ENCODE measurements around the gene LRRC42. TPM values are rescaled to one million over a fixed set of nuclear protein-coding genes. Genes with fewer than 3 reads are reported as not detected.

LRRC42 gene
- total and polyA plus RNA-seq, 10 of the 15 experiments (the other 5 are each of a cell fraction or from before 2014, with no cell fraction given): 11.0 to 34.4 (median 23.0) TPM

DNA sequence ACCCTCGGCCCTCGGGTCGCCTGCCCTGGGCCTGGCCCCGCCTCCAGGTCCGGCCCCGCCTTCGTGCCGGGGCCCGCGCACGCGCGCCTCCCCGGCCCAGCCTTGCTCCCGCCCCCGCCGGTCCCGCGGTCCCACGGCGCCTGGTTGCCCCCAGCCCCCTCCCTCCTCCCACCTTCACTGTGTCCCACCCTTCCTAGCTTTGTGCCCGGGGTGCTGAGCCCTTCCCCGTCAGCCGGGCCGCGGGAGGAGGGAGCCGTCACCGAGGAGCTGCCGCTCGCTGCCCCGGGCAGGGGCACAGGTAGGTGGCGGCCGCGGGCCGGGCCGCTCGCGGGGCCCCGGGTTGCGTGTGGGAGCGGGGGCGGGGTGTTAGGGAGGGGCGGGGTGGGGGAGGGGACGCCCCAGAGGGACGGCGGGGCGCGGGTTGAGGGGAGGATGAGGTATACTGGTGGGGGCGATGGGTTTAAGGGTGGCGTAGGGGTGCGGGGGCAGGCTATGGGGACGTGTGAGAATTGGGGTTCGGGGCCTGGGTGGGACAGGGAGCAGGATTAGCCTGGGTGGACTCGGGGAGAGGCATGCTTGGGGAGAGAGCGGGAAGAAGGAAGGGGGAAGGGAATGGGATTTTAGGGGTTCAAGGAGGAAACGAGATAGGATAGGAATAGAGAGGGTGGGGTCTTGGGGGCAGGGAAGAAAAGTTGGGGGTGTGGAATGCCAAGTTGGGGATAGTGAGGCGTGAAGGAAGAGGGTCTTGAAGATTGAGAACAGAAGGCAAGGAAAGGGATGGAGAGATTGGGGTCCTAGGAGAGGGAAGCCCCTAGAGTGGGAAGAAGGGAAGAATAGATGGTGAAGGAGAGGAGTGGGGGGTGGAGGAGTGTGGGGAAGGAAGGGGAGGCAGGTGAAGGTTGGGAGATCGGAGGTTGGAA lies at the start of gene LRRC42 (continued):
- TF ChIP-seq, protein P1, sequence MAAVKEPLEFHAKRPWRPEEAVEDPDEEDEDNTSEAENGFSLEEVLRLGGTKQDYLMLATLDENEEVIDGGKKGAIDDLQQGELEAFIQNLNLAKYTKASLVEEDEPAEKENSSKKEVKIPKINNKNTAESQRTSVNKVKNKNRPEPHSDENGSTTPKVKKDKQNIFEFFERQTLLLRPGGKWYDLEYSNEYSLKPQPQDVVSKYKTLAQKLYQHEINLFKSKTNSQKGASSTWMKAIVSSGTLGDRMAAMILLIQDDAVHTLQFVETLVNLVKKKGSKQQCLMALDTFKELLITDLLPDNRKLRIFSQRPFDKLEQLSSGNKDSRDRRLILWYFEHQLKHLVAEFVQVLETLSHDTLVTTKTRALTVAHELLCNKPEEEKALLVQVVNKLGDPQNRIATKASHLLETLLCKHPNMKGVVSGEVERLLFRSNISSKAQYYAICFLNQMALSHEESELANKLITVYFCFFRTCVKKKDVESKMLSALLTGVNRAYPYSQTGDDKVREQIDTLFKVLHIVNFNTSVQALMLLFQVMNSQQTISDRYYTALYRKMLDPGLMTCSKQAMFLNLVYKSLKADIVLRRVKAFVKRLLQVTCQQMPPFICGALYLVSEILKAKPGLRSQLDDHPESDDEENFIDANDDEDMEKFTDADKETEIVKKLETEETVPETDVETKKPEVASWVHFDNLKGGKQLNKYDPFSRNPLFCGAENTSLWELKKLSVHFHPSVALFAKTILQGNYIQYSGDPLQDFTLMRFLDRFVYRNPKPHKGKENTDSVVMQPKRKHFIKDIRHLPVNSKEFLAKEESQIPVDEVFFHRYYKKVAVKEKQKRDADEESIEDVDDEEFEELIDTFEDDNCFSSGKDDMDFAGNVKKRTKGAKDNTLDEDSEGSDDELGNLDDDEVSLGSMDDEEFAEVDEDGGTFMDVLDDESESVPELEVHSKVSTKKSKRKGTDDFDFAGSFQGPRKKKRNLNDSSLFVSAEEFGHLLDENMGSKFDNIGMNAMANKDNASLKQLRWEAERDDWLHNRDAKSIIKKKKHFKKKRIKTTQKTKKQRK (IDR thresholded peaks at IDR 0.05; ENCODE audit: low read depth, low read length): no peak
- TF ChIP-seq LARP7 (IDR thresholded peaks at IDR 0.05) (peak; percentile 65), ZNF622 (IDR thresholded peaks at IDR 0.05) (no peak), ZNF274 (IDR thresholded peaks at IDR 0.05; ENCODE audit: insufficient read depth, insufficient read length) (no peak), POLR2AphosphoS2 (IDR thresholded peaks at IDR 0.05; ENCODE audit: low read depth, low read length) (no peak), POLR2AphosphoS5 (IDR thresholded peaks at IDR 0.05; ENCODE audit: low read length) (no peak), RAD21 (IDR thresholded peaks at IDR 0.05; ENCODE audit: insufficient read depth, low read depth, low read length) (0 out of 2 replicates have a peak, but pooled peaks have one; percentile 10), SUZ12 (IDR thresholded peaks at IDR 0.05; ENCODE audit: unreplicated experiment) (no peak), NFYB (IDR thresholded peaks at IDR 0.05; ENCODE audit: insufficient read depth, low read depth, low read length) (no peak), ZNF384 (IDR thresholded peaks at IDR 0.05; ENCODE audit: borderline replicate concordance, low read depth, low read length) (no peak), HDAC2 (IDR thresholded peaks at IDR 0.05) (no peak), POU2F2 (IDR thresholded peaks at IDR 0.05; ENCODE audit: borderline replicate concordance, low read depth, low read length) (no peak), MYB (IDR thresholded peaks at IDR 0.05; ENCODE audit: borderline replicate concordance, low read depth, low read length) (no peak)
- TF ChIP-seq, protein P2, sequence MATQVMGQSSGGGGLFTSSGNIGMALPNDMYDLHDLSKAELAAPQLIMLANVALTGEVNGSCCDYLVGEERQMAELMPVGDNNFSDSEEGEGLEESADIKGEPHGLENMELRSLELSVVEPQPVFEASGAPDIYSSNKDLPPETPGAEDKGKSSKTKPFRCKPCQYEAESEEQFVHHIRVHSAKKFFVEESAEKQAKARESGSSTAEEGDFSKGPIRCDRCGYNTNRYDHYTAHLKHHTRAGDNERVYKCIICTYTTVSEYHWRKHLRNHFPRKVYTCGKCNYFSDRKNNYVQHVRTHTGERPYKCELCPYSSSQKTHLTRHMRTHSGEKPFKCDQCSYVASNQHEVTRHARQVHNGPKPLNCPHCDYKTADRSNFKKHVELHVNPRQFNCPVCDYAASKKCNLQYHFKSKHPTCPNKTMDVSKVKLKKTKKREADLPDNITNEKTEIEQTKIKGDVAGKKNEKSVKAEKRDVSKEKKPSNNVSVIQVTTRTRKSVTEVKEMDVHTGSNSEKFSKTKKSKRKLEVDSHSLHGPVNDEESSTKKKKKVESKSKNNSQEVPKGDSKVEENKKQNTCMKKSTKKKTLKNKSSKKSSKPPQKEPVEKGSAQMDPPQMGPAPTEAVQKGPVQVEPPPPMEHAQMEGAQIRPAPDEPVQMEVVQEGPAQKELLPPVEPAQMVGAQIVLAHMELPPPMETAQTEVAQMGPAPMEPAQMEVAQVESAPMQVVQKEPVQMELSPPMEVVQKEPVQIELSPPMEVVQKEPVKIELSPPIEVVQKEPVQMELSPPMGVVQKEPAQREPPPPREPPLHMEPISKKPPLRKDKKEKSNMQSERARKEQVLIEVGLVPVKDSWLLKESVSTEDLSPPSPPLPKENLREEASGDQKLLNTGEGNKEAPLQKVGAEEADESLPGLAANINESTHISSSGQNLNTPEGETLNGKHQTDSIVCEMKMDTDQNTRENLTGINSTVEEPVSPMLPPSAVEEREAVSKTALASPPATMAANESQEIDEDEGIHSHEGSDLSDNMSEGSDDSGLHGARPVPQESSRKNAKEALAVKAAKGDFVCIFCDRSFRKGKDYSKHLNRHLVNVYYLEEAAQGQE (IDR thresholded peaks at IDR 0.05; ENCODE audit: low read depth, low read length): no peak
- TF ChIP-seq, protein P3, sequence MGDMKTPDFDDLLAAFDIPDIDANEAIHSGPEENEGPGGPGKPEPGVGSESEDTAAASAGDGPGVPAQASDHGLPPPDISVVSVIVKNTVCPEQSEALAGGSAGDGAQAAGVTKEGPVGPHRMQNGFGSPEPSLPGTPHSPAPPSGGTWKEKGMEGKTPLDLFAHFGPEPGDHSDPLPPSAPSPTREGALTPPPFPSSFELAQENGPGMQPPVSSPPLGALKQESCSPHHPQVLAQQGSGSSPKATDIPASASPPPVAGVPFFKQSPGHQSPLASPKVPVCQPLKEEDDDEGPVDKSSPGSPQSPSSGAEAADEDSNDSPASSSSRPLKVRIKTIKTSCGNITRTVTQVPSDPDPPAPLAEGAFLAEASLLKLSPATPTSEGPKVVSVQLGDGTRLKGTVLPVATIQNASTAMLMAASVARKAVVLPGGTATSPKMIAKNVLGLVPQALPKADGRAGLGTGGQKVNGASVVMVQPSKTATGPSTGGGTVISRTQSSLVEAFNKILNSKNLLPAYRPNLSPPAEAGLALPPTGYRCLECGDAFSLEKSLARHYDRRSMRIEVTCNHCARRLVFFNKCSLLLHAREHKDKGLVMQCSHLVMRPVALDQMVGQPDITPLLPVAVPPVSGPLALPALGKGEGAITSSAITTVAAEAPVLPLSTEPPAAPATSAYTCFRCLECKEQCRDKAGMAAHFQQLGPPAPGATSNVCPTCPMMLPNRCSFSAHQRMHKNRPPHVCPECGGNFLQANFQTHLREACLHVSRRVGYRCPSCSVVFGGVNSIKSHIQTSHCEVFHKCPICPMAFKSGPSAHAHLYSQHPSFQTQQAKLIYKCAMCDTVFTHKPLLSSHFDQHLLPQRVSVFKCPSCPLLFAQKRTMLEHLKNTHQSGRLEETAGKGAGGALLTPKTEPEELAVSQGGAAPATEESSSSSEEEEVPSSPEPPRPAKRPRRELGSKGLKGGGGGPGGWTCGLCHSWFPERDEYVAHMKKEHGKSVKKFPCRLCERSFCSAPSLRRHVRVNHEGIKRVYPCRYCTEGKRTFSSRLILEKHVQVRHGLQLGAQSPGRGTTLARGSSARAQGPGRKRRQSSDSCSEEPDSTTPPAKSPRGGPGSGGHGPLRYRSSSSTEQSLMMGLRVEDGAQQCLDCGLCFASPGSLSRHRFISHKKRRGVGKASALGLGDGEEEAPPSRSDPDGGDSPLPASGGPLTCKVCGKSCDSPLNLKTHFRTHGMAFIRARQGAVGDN (IDR thresholded peaks at IDR 0.05): peak; percentile 48; the same call in 1 of the 2 replicates
- TF ChIP-seq, protein P4, sequence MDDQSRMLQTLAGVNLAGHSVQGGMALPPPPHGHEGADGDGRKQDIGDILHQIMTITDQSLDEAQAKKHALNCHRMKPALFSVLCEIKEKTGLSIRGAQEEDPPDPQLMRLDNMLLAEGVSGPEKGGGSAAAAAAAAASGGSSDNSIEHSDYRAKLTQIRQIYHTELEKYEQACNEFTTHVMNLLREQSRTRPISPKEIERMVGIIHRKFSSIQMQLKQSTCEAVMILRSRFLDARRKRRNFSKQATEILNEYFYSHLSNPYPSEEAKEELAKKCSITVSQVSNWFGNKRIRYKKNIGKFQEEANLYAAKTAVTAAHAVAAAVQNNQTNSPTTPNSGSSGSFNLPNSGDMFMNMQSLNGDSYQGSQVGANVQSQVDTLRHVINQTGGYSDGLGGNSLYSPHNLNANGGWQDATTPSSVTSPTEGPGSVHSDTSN (IDR thresholded peaks at IDR 0.05; ENCODE audit: insufficient replicate concordance, low read depth, low read length): no peak
